Kidney epithelial cell (primary cell): ENCODE results near the gene MRM1. TPM values are rescaled to one million over a fixed set of nuclear protein-coding genes. Genes with fewer than 3 reads are reported as not detected.

ENCODE experiments used
- DNase-seq: peaks from one replicate; pipeline ENCODE4 v3.0.0-alpha.2; 2010; ENCODE audit warnings: low read depth
- H3K27me3 ChIP-seq: 2 replicates; pipeline ENCODE4 v1.6.0; 2011; ENCODE audit warnings: low read length; ENCODE audit not compliant: control insufficient read depth, insufficient read depth
- H3K36me3 ChIP-seq: 2 replicates; pipeline ENCODE4 v1.5.1; 2011; ENCODE audit warnings: low read length; ENCODE audit not compliant: control insufficient read depth, insufficient read depth
- H3K4me3 ChIP-seq: 2 replicates; pipeline ENCODE4 v1.5.1; 2011; ENCODE audit warnings: low read depth, mild to moderate bottlenecking, control low read depth, low read length
- total RNA-seq: library from RNA; depleted of rRNA; stranded (reverse); fragments of >200 nt; gene quantifications from 2 replicates; pipeline ENCODE4 v1.2.3, GENCODE V29; 2015
- TF ChIP-seq, protein P1 (sequence below): IDR thresholded peaks from 2 replicates; pipeline ENCODE4 v1.5.1; 2011; ENCODE audit warnings: mild to moderate bottlenecking, moderate library complexity, low read length, control low read depth, inconsistent platforms; ENCODE audit not compliant: insufficient read depth, poor library complexity, severe bottlenecking

Gene MRM1
- total RNA-seq, 1 donor from 2014 or later, result 6.6 TPM

DNA sequence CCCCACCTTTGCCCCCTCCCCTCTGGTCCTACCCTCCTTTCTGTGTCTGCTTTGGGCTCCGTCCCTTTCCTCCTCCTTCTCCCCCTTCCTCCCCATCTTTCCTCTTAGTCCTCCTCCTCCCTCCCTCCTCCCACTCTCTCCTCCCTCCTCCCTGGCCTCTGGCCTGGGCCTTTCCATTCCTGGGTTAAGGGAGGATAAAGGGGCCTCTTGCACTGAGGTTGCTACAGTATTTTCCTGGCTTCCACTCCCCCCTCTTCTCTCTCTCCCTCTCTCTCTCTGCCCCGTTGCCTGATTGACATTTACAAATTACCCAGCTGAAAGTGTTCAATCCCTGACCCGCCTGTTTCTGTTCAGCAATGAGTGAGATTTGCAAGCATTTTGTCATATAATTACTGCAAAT is 44.0 kb downstream of the MRM1 start:
- Histone ChIP-seq H3K27me3 (peaks cover 65% of the 10 kb centered on the region), H3K36me3 (no peaks in the 10 kb centered on the region), H3K4me3 (no peak overlapping the region)
- no peak for DNase-seq
- TF ChIP-seq, protein P1, sequence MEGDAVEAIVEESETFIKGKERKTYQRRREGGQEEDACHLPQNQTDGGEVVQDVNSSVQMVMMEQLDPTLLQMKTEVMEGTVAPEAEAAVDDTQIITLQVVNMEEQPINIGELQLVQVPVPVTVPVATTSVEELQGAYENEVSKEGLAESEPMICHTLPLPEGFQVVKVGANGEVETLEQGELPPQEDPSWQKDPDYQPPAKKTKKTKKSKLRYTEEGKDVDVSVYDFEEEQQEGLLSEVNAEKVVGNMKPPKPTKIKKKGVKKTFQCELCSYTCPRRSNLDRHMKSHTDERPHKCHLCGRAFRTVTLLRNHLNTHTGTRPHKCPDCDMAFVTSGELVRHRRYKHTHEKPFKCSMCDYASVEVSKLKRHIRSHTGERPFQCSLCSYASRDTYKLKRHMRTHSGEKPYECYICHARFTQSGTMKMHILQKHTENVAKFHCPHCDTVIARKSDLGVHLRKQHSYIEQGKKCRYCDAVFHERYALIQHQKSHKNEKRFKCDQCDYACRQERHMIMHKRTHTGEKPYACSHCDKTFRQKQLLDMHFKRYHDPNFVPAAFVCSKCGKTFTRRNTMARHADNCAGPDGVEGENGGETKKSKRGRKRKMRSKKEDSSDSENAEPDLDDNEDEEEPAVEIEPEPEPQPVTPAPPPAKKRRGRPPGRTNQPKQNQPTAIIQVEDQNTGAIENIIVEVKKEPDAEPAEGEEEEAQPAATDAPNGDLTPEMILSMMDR, result no peak

DNA sequence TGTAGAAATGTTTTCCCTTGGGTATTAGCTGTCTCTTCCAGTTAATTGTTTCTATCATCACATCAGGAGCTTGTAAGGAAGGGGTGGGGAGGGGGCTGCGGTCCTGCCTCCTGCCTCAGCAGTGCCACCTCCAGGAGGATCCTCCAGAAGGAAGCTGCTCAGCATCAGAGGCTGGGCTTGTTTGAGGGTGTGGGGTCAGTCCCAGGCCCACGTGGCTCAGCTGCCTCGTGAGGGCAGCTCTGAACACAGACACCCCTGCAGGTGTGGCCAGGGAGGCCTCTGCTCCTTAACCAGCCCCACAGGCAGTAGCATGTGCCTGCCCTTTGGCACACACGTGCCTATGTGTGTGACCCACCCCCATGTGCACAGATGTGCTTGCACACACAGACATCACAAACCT is 46.3 kb downstream of the MRM1 start:
- DNase-seq, result no peak
- H3K27me3 ChIP-seq, result peaks cover 48% of the 10 kb centered on the region
- no peak overlapping the region for H3K4me3 ChIP-seq
- H3K36me3 ChIP-seq, result no peaks in the 10 kb centered on the region
- TF ChIP-seq, protein P1, result no peak

DNA sequence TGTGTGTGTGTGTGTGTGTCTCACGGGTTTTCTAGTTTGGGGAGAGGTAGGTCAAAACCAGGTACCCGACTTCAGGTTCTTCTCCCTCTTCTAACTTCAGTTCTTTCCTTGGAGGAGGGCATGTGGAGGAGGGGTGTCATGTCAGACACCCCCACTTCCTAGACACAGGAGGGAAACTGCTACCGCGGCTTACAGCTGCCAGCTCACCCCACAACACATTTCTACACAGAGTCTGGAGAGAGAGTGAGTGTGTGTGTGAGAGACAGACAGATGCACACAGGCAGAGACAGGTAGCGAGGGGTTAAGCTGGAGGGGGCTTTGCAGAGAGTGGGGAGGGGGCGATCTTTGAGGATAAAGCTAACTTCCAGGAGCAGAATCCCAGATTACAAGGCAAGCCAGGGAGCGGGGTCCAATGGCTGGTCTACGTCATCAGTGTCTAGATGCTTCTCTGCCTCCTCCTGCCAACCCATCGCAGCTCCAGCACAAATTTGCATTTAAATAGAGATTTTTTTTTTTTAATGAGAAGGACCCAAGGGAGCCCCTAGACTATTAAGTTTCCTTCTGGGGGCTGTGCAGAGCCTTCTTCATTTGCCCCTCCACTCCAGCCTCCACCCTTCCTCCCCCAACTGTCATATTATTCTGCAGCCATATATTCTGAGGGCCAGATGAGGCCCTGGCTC is 48.9 kb downstream of the MRM1 start:
- no peaks in the 10 kb centered on the region for H3K36me3 ChIP-seq
- DNase-seq, result no peak
- TF ChIP-seq, protein P1, result no peak
- H3K4me3 ChIP-seq, result no peak overlapping the region
- peaks cover 40% of the 10 kb centered on the region for H3K27me3 ChIP-seq

DNA sequence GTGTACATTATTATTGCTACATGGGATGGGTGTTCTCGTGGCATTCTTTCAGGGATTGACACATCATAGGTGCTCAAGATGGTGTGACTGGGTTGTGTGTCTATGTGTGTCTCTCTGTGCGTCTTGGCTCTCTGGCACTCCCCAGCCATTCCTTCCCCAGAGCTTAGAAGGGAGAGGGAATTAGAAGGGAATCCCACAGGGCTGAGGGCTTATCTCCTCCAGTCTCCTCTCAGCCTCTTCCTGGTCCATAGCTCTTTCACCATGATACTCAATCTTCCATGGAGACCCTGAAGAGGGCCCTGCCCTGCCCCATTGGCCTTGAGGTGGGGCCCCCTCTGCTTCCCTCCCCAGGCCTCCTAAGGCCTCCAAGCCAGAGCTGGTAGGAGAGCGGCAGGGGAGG is 52.0 kb downstream of the MRM1 start:
- no peak for DNase-seq
- TF ChIP-seq, protein P1, result no peak
- Histone ChIP-seq H3K36me3 (no peaks in the 10 kb centered on the region), H3K27me3 (peaks cover 38% of the 10 kb centered on the region), H3K4me3 (no peak overlapping the region)

DNA sequence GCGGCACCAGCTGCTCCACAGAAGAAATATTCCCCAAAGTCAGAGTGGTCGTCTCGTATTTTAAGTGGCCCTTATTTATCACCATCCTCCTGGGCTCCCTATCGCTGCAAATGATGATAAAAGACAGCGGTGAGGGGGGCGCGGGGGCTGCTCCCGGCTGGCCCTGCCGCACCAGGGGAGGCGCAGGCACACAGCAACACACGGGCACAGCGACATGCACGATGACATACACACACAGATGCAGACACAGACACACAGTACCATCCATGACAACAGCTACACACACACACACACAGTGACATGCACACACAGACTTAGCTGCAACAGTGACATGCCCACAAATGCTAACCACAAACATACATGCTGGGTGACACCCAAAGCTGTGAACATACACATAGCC is 52.5 kb downstream of the MRM1 start:
- Histone ChIP-seq H3K4me3 (no peak overlapping the region), H3K27me3 (peaks cover 38% of the 10 kb centered on the region), H3K36me3 (no peaks in the 10 kb centered on the region)
- TF ChIP-seq, protein P1, result no peak
- no peak for DNase-seq

DNA sequence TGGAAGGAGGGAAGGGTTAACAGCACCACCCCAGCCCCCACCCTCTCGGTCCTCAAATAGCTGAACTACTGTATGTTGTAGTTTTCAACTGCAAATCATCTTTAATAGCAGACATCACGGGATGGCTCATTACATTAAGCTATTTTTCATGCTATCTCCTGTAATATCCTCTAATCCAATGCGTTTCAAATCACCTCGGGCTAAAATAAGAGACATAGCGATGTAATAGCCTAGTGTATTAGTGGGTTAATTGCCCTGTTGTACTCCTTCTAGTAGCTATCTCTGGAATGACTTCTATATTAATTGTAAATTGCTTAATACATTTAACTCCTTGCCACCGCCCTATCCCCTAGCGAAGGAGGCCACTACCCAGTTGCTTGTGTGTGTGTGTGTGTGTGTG is 54.3 kb downstream of the MRM1 start:
- Histone ChIP-seq H3K36me3 (no peaks in the 10 kb centered on the region), H3K4me3 (no peak overlapping the region), H3K27me3 (peaks cover 43% of the 10 kb centered on the region)
- TF ChIP-seq, protein P1, result no peak
- no peak for DNase-seq
